GM12878 (cell line): ENCODE results near the gene MEP1A. TPM values are rescaled to one million over a fixed set of nuclear protein-coding genes. Genes with fewer than 3 reads are reported as not detected.

ENCODE experiments used
- ATAC-seq: fragments of 200-7000 bp; cut with Tn5 transposase; 3 replicates; pipeline ENCODE4 v1.9.1; 2020; ENCODE audit warnings: mild to moderate bottlenecking, moderate library complexity
- BruUV-seq: library from RNA; stranded (reverse); fragments of 400-500 nt; replicated peaks from 2 replicates; lab custom pipeline; 2021; lab: Mats Ljungman, UMichigan
- CTCF ChIA-PET: fragments of 300-600 bp; sonication (Branson Sonifier 250); formaldehyde crosslinking; extraction: SDS; loops from one replicate; lab custom pipeline; 2021; ENCODE audit warnings: inconsistent platforms; lab: Yijun Ruan, JAX
- POLR2A ChIA-PET: fragments of 350-600 bp; formaldehyde crosslinking; extraction: SDS; loops from one replicate; lab custom pipeline; 2021; ENCODE audit warnings: inconsistent platforms; lab: Charles Lee
- RAD21 ChIA-PET: fragments of 300-600 bp; sonication (Branson Sonifier 250); formaldehyde crosslinking; loops from one replicate; lab custom pipeline; 2023; ENCODE audit warnings: antibody characterized with exemption; ENCODE audit not compliant: unreplicated experiment; lab: Charles Lee
- SMC1A ChIA-PET: fragments of 300-600 bp; sonication (Branson Sonifier 250); formaldehyde crosslinking; loops from one replicate; lab custom pipeline; 2023; ENCODE audit not compliant: unreplicated experiment, uncharacterized antibody; lab: Charles Lee
- DNase-seq: peaks from one replicate; pipeline ENCODE4 v3.0.0-alpha.2; 2011; ENCODE audit warnings: low read depth, low spot score
- FAIRE-seq: peaks from 3 replicates; lab custom pipeline; 2011; peaks lifted over from hg19 to GRCh38; lab: Jason Lieb, UNC
- H2AFZ ChIP-seq: 2 replicates; pipeline ENCODE4 v1.6.0; 2011; ENCODE audit warnings: low read depth, low read length, control low read depth; ENCODE audit not compliant: control insufficient read depth
- H3K27ac ChIP-seq: 2 replicates; pipeline ENCODE4 v1.5.1; 2011; ENCODE audit warnings: control low read depth; ENCODE audit not compliant: control insufficient read depth, insufficient read depth
- H3K27me3 ChIP-seq, 2 experiments: replicated peaks in 1 of 2; 2 replicates each; pipeline versions ENCODE4 v1.6.0 to v1.6.1; 2011; ENCODE audit warnings: low read length in 1 of 2; ENCODE audit not compliant: control insufficient read depth in 2 of 2, insufficient read depth in 2 of 2
- H3K36me3 ChIP-seq, 2 experiments: 2 replicates each; pipeline ENCODE4 v1.5.1; 2011; ENCODE audit warnings: low read length in 1 of 2; ENCODE audit not compliant: control insufficient read depth in 2 of 2, insufficient read depth in 2 of 2
- H3K4me1 ChIP-seq: 2 replicates; pipeline ENCODE4 v1.6.1; 2011; ENCODE audit warnings: mild to moderate bottlenecking, low read length, moderate library complexity, mixed read lengths; ENCODE audit not compliant: control insufficient read depth, insufficient read depth
- H3K4me2 ChIP-seq: 2 replicates; pipeline ENCODE4 v1.6.0; 2011; ENCODE audit warnings: control low read depth; ENCODE audit not compliant: control insufficient read depth, insufficient read depth
- H3K4me3 ChIP-seq: fragments of 200-600 bp; sonication (generic); 2 replicates; pipeline ENCODE4 v1.5.1; 2016
- H3K79me2 ChIP-seq: 2 replicates; pipeline ENCODE4 v1.6.0; 2011; ENCODE audit warnings: low read length; ENCODE audit not compliant: control insufficient read depth, insufficient read depth
- H3K9ac ChIP-seq: 2 replicates; pipeline ENCODE4 v1.8.0; 2011; ENCODE audit warnings: low read length, control low read depth, mixed read lengths; ENCODE audit not compliant: control insufficient read depth, insufficient read depth
- H3K9me3 ChIP-seq: replicated peaks from 3 replicates; pipeline ENCODE4 v1.5.1; 2011; ENCODE audit warnings: mild to moderate bottlenecking, low read length; ENCODE audit not compliant: control insufficient read depth, insufficient read depth
- H4K20me1 ChIP-seq: 2 replicates; pipeline ENCODE4 v1.6.0; 2011; ENCODE audit not compliant: control insufficient read depth, insufficient read depth
- CTCF ChIP-seq, 3 experiments: IDR thresholded peaks in 2 of 3; conservative IDR thresholded peaks in 1 of 3; 2 replicates each; pipeline ENCODE4 v1.5.1; 2011; ENCODE audit warnings: low read depth in 3 of 3, low read length in 3 of 3, mild to moderate bottlenecking in 3 of 3, control low read depth in 2 of 3, moderate library complexity in 2 of 3, inconsistent platforms in 1 of 3, mixed read lengths in 1 of 3; ENCODE audit not compliant: control insufficient read depth in 2 of 3, insufficient read depth in 1 of 3; ENCODE audit errors: extremely low read depth in 1 of 3
- NBN ChIP-seq: fragments of 450-650 bp; IDR thresholded peaks from 2 replicates; pipeline ENCODE4 v1.6.1; 2016
- SUZ12 ChIP-seq: fragments of 200-600 bp; sonication (generic); IDR thresholded peaks from one replicate; pipeline ENCODE4 v1.6.1; 2018; ENCODE audit warnings: antibody characterized with exemption, mild to moderate bottlenecking; ENCODE audit not compliant: unreplicated experiment
- ZNF24 ChIP-seq: fragments of 450-650 bp; IDR thresholded peaks from 2 replicates; pipeline ENCODE4 v1.6.1; 2017; ENCODE audit warnings: antibody characterized with exemption, mild to moderate bottlenecking
- in situ Hi-C: fragments of 300-500 bp; cut with MboI; formaldehyde crosslinking; loops from 9 replicates; pipeline ENCODE4 v1.14.3; 2018; ENCODE audit warnings: mixed read lengths
- intact Hi-C: fragments of 100-400 bp; cut with micrococcal nuclease; formaldehyde crosslinking; loops from one replicate; pipeline ENCODE4 v1.14.2; 2022; ENCODE audit not compliant: unreplicated experiment
- polyA plus RNA-seq, 11 experiments: library from polyadenylated mRNA; depleted of rRNA in 4 of 11; unstranded in 6 of 11; stranded (reverse) in 5 of 11; fragments of >200 nt; fragmentation: Nextera tagmentation in 4 of 11; fragmentation: Illumina TruSeq in 1 of 11; extraction: Ambion mirVana in 4 of 11; extraction: Trizol in 1 of 11; gene quantifications; 1 replicate in 1 of 11; 2 replicates in 10 of 11; pipeline versions ENCODE4 v1.2.1 to v1.2.3, GENCODE V29; 2011 to 2016; ENCODE audit warnings: inconsistent platforms in 2 of 11, missing spikeins in 2 of 11, low read depth in 1 of 11
- total RNA-seq, 4 experiments: library from RNA; depleted of rRNA in 3 of 4; stranded (reverse); fragments of >200 nt in 3 of 4; fragmentation: Illumina TruSeq in 1 of 4; extraction: Trizol in 1 of 4; gene quantifications; 2 replicates each; pipeline versions ENCODE4 v1.2.1 to v1.2.3, GENCODE V29; 2013 to 2021
- TF ChIP-seq, protein P1 (sequence below): fragments of 150-350 bp; IDR thresholded peaks from 2 replicates; pipeline ENCODE4 v1.6.1; 2014; ENCODE audit warnings: mild to moderate bottlenecking, low read depth, low read length

Gene MEP1A
- total and polyA plus RNA-seq, 10 of the 15 experiments (the other 5 are each of a cell fraction or from before 2014, with no cell fraction given): not detected

- ATAC-seq (no peak), DNase-seq (no peak), FAIRE-seq (no peak)
- no TSS peak for BruUV-seq
- Histone ChIP-seq H3K27me3 (no peaks in the 10 kb centered on the region), H3K27ac (no peak overlapping the region), H3K4me3 (no peak overlapping the region), H3K79me2 (no peaks in the 10 kb centered on the region), H3K36me3 (no peaks in the 10 kb centered on the region), H3K9me3 (no peaks in the 10 kb centered on the region), H3K9ac (no peak overlapping the region), H4K20me1 (no peaks in the 10 kb centered on the region), H3K4me2 (no peak overlapping the region), H2AFZ (no peak overlapping the region), H3K4me1 (no peaks in the 10 kb centered on the region)
- intact Hi-C loops: no loop called here
- ChIA-PET CTCF (interaction anchor here (1.7 kb wide), 1 partner anchor 10 kb away, joined by 4 read pairs; no protein-coding TSS in a partner anchor), SMC1A (no interaction called here), POLR2A (no interaction called here), RAD21 (no interaction called here)
- in situ Hi-C loops: no loop called here
- TF ChIP-seq, protein P1, sequence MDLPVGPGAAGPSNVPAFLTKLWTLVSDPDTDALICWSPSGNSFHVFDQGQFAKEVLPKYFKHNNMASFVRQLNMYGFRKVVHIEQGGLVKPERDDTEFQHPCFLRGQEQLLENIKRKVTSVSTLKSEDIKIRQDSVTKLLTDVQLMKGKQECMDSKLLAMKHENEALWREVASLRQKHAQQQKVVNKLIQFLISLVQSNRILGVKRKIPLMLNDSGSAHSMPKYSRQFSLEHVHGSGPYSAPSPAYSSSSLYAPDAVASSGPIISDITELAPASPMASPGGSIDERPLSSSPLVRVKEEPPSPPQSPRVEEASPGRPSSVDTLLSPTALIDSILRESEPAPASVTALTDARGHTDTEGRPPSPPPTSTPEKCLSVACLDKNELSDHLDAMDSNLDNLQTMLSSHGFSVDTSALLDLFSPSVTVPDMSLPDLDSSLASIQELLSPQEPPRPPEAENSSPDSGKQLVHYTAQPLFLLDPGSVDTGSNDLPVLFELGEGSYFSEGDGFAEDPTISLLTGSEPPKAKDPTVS: no peak
- TF ChIP-seq SUZ12 (no peak), ZNF24 (no peak), NBN (no peak), CTCF (IDR thresholded peaks at IDR 0.05 in 2 of 3, conservative IDR thresholded peaks at IDR 0.05 in 1 of 3; ENCODE audit: control insufficient read depth in 2 of 3, extremely low read depth in 1 of 3, insufficient read depth in 1 of 3, low read depth in 3 of 3, low read length in 3 of 3) (no peak)
These were observed 2.8 kb upstream of the MEP1A start for GRCh38 chr6:46790355-46790874.
